ENCODE measurements around the gene TBX10.

DNA sequence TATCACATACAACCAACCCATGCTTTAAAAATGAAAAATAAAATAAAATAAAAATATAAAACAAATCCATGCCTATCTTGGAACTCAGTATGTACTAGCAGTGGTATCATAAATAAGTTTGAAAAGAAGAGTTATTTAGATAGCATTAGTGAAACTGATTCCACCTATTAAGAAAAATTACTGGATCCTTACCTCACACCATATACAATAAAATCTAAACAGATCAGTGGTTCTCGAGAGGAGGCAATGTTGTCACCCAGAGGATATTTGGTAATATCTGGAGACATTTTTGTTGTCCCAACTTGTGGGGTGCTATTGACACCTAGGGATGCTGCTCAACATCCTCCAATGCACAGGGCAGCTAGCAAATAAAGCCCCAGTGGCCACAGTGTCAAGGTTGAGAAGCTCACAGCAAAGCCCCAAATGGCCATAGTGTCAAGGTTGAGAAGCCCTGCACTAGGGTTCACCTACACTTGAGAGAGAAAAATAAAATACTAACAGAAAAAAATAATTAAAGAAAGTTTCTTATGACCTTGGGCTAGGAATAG lies 42.7 kb downstream of the TBX10 start:
- TF ChIP-seq EZH2 (IDR thresholded peaks at IDR 0.05; ENCODE audit: insufficient read depth, poor library complexity, severe bottlenecking) (no peak), EZH2phosphoT487 (IDR thresholded peaks at IDR 0.05; ENCODE audit: insufficient read depth, low read depth) (no peak)
